Psoas muscle (tissue), 8 donors: ENCODE results near the gene WDR6. TPM values are rescaled to one million over a fixed set of nuclear protein-coding genes. Genes with fewer than 3 reads are reported as not detected.

Experiments
- ATAC-seq, 4 donors: fragments of 200-7000 bp; cut with Tn5 transposase; one replicate each; pipeline ENCODE4 v1.9.1; 2020; ENCODE audit warnings: moderate library complexity in 3 of 4, mild to moderate bottlenecking in 2 of 4
- DNase-seq, 2 donors: peaks; one replicate each; pipeline ENCODE4 v3.0.0-alpha.2; 2020
- H3K27ac ChIP-seq: fragments of 200-600 bp; one replicate; pipeline ENCODE4 v1.8.0; 2022
- H3K27me3 ChIP-seq, 3 donors: fragments of 200-600 bp in 1 of 3; one replicate each; pipeline versions ENCODE4 v1.6.1 to v1.8.0; 2013 to 2022; ENCODE audit warnings: low read length in 2 of 3, mild to moderate bottlenecking in 2 of 3, moderate library complexity in 1 of 3; ENCODE audit not compliant: insufficient read depth in 3 of 3
- H3K36me3 ChIP-seq, 2 donors: fragments of 200-600 bp in 1 of 2; one replicate each; pipeline versions ENCODE4 v1.6.1 to v1.8.0; 2013 to 2022; ENCODE audit warnings: low read depth in 1 of 2, mild to moderate bottlenecking in 1 of 2, moderate library complexity in 1 of 2; ENCODE audit not compliant: insufficient read depth in 1 of 2
- H3K4me1 ChIP-seq: fragments of 200-600 bp; one replicate; pipeline ENCODE4 v1.8.0; 2022
- H3K4me3 ChIP-seq: fragments of 200-600 bp; one replicate; pipeline ENCODE4 v1.8.0; 2022; ENCODE audit warnings: mild to moderate bottlenecking
- H3K9me3 ChIP-seq: fragments of 200-600 bp; one replicate; pipeline ENCODE4 v1.8.0; 2022
- WGBS, 3 donors: extraction: QIAGEN DNeasy Blood & Tissue Kit; methylation state at CpG; one replicate each; pipeline versions ENCODE4 v1.1.6 to v1.1.7; 2013; 5-methylcytosine and 5-hydroxymethylcytosine counted together
- intact Hi-C, 2 donors: fragments of 100-400 bp; cut with DNase I; formaldehyde crosslinking; loops; one replicate each; pipeline versions ENCODE4 v1.11.0 to v1.14.2; 2022
- polyA plus RNA-seq, 3 donors: library from polyadenylated mRNA; stranded (reverse); fragments of 200-250 nt; gene quantifications; one replicate each; pipeline ENCODE4 v1.2.3, GENCODE V29; 2013
- total RNA-seq, 4 donors: library from RNA; stranded (reverse); fragmentation: NEBNext Ultra II Directional in 2 of 4; extraction: Animal tissue kit (Norgen Biotek cat#: 25700) in 2 of 4; gene quantifications; one replicate each; pipeline versions ENCODE4 v1.2.1 to v1.2.4, GENCODE V29; 2021 to 2023
- TF ChIP-seq, protein P1 (sequence below): fragments of 200-600 bp; IDR thresholded peaks from one replicate; pipeline ENCODE4 v1.8.0; 2022; ENCODE audit warnings: antibody characterized with exemption
- donor health status: healthy with polysubstance abuse.
- donor health status: DM: no; HTN: no; CAD: no; lungs with moderate emphysema.
- donor health status: Bipolar disorder and iron deficiency.
- donor health status: healthy.
- donor health status: DM: yes; HTN: yes; CAD: no.
- donor health status: DM: no; HTN: no; CAD: no.
- donor health status: DM: no; HTN: no; CAD: no.
- donor health status: DM: yes; HTN: yes; CAD: no.

Gene WDR6
- total and polyA plus RNA-seq, 7 donors = 30.5 to 65.7 (median 55.1) TPM

DNA sequence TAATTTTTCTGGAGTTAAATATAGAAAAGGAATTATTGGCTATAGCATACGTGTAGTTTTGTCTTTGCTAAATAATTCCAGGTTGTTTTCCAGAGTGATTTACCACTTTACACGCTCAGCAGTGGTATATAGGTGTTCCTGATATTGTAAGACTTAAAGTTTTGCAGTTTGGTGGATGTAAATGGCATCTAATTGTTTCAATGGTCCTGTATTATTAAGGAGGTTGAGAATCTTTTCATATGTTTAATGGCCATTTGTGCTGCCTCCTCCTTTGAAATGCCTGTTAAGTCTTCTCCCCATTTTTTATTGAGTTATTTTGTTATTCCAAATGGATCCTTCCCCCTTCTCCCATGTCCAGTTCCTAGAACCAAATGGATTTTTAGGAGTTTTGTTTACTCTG is 43.6 kb upstream of the WDR6 start:
- Histone ChIP-seq H3K27me3 (no peaks in the 10 kb centered on the region), H3K27ac (no peak overlapping the region), H3K4me3 (no peak overlapping the region), H3K9me3 (no peaks in the 10 kb centered on the region), H3K4me1 (peaks cover 25% of the 10 kb centered on the region), H3K36me3 (peaks cover 2 to 76% of the 10 kb centered on the region in 2 donors)
- 72 to 78% (median 73%) methylated on average over 2 of the region's 2 CpGs for WGBS, 3 donors
- intact Hi-C loops = no loop called here
- ATAC-seq (no peak), DNase-seq (no peak)
- TF ChIP-seq, protein P1, sequence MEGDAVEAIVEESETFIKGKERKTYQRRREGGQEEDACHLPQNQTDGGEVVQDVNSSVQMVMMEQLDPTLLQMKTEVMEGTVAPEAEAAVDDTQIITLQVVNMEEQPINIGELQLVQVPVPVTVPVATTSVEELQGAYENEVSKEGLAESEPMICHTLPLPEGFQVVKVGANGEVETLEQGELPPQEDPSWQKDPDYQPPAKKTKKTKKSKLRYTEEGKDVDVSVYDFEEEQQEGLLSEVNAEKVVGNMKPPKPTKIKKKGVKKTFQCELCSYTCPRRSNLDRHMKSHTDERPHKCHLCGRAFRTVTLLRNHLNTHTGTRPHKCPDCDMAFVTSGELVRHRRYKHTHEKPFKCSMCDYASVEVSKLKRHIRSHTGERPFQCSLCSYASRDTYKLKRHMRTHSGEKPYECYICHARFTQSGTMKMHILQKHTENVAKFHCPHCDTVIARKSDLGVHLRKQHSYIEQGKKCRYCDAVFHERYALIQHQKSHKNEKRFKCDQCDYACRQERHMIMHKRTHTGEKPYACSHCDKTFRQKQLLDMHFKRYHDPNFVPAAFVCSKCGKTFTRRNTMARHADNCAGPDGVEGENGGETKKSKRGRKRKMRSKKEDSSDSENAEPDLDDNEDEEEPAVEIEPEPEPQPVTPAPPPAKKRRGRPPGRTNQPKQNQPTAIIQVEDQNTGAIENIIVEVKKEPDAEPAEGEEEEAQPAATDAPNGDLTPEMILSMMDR = no peak

DNA sequence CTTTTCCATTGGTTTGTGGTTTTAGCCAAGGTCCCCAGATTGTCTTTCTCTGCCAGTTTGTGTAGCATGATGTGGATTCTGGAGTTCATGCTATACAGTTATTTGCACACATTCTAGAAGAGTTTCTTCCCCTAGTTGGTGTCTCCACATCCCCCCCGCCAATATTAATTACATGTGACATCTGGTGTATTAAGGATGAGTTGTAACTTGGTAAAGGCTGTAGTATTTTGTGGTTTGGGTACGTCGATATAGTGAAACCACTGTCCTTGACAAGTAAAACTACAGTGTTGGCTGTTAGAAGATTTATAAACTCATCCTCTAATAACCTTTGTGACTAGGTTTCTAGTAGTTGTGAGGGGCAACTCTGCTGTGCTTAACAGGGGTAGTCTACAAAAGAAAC is 40.8 kb upstream of the WDR6 start:
- intact Hi-C loops = no loop called here
- no peak for DNase-seq
- peak overlapping the region; percentile 42 for H3K27ac ChIP-seq
- peak in 1 of 4 donors; percentile 9 for ATAC-seq
- TF ChIP-seq, protein P1 = no peak
- H3K4me3 ChIP-seq = no peak overlapping the region
- no peaks in the 10 kb centered on the region for H3K27me3 ChIP-seq
- peaks cover 2 to 98% of the 10 kb centered on the region in 2 donors for H3K36me3 ChIP-seq
- 61 to 71% (median 65%) methylated on average over 3 of the region's 3 CpGs for WGBS, 3 donors
- no peaks in the 10 kb centered on the region for H3K9me3 ChIP-seq
- H3K4me1 ChIP-seq = peaks cover 14% of the 10 kb centered on the region

DNA sequence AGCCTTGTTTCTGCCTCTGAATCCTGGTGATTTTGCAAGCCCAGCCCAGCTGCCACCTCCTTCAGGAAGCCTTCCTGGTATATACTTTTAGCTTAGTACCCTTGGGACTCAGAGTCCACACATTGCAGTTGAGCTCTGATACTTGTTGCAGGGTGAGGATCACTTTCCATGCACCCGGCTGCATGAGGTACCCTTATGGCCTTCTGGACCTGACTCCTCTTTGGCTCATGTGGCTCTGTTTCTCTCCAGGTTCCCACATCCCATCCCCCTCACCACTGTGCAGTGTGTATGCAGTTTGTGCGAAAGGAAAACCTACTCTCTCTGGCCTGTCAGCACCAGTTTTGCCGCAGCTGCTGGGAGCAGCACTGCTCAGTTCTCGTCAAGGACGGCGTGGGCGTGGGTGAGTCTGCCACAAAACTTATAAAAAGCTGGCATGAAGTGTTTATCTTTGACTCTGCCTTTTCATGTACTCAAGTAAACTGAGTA is 40.3 kb upstream of the WDR6 start:
- peaks cover 5 to 98% of the 10 kb centered on the region in 2 donors for H3K36me3 ChIP-seq
- no peaks in the 10 kb centered on the region for H3K9me3 ChIP-seq
- intact Hi-C loops = no loop called here
- peak overlapping the region; percentile 42 for H3K27ac ChIP-seq
- WGBS, 3 donors = 32 to 63% (median 44%) methylated on average over 7 of the region's 7 CpGs
- DNase-seq = peak; percentile 40 to 62
- peaks cover 14% of the 10 kb centered on the region for H3K4me1 ChIP-seq
- TF ChIP-seq, protein P1 = no peak
- H3K4me3 ChIP-seq = no peak overlapping the region
- H3K27me3 ChIP-seq = no peaks in the 10 kb centered on the region
- peak; percentile 68 to 90 (median 75) for ATAC-seq

DNA sequence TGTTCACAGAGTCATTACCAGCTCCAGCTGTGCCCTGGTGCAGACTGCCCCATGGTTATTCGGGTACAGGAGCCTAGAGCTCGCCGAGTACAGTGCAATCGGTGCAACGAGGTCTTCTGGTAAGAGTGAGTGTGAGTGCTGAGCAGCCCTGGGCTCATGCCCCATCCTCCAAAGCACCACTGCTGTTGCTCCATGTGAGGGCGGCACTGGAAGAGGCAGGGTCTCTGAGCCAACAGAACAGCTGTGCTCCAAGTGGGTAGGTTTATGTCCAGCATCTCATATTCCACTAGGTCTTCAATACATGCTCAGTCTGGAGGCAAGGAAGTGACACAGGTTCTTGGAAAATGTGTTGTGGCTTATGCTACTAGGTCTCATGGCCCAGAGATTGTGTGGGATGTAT is 36.6 kb upstream of the WDR6 start:
- no peak for DNase-seq
- TF ChIP-seq, protein P1 = no peak
- Histone ChIP-seq H3K4me1 (peaks cover 14% of the 10 kb centered on the region), H3K9me3 (no peaks in the 10 kb centered on the region), H3K27me3 (no peaks in the 10 kb centered on the region), H3K4me3 (no peak overlapping the region), H3K36me3 (peaks cover 19 to 100% of the 10 kb centered on the region in 2 donors), H3K27ac (peak overlapping the region; percentile 55)
- ATAC-seq = peak in 3 of 4 donors; percentile 11 to 70 (median 33)
- intact Hi-C loops = no loop called here
- WGBS, 3 donors = 56 to 82% (median 79%) methylated on average over 6 of the region's 6 CpGs
